ENCODE results near the gene HSPG2. TPM values are rescaled to one million over a fixed set of nuclear protein-coding genes. Genes with fewer than 3 reads are reported as not detected.

Gene HSPG2
- total RNA-seq, 1 experiment from 2014 or later: 171 TPM

DNA sequence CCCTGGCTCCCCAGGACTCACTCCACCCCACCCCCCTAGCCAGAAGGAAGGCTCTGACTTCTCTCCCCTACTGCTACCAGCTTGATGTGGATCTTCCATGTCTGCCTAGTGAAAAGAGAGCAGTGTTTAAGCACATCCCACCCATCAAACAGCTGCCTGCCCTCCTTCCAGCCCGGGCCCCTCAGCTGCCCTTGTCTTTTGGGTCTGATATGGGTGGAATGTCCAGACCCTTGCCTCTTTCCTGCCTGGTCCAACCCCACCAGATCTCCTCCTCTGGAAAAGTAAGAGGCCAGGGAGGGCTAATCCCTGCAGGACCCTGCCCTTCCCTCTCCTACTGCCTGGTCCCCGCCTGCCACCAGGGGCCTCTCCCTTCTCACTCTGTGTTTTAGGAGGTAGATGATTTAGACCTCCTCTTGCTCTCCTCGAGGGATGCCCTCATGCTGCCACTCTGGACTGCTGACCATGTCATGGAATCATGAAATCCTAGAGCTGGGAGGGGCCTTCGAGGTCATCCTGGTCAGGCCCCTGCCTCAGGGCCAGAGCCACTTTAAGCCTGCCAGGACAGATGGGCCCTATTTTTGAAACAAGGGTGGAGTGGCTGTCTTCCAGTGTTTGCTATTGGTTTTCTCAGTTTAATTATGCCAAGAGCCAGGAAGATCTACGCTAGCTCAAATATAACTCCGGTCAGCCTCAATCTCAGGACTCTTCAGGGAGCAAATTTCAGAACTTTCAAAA, 15.8 kb upstream of the HSPG2 start:
- ChIA-PET POLR2A (no interaction called here), CTCF (interaction anchor here (0.6 kb wide), 1 partner anchor 35 kb away, joined by 16 read pairs; no protein-coding TSS in a partner anchor)
- intact Hi-C loops (cut with micrococcal nuclease; ENCODE audit: unreplicated experiment) (no loop called here), in situ Hi-C loops (cut with HindIII; ENCODE audit: low pct_unique_long_range_greater_than_20kb, low sequenced_read_pairs) (no loop called here)
- TF ChIP-seq TCF7L2 (IDR thresholded peaks at IDR 0.05; ENCODE audit: low read depth, low read length): no peak
- TF ChIP-seq CTCF (IDR thresholded peaks at IDR 0.05): no peak
- BruUV-seq (replicated peaks): no TSS peak
- ATAC-seq: no peak
- Histone ChIP-seq H3K4me3 (ENCODE audit: low read depth in 2 of 2, low read length in 2 of 2) (no peak overlapping the region), H3K4me1 (ENCODE audit: control insufficient read depth, insufficient read depth, low read length) (peaks cover 21% of the 10 kb centered on the region), H3K9me3 (ENCODE audit: control insufficient read depth, insufficient read depth, low read depth, low read length) (no peaks in the 10 kb centered on the region), H3K27me3 (ENCODE audit: control insufficient read depth, insufficient read depth, low read length) (no peaks in the 10 kb centered on the region), H3K36me3 (ENCODE audit: control insufficient read depth, insufficient read depth, low read length) (no peaks in the 10 kb centered on the region), H3K27ac (ENCODE audit: low read length) (no peak overlapping the region)
- DNase-seq (ENCODE audit: low read depth, low spot score): no peak

GRCh38 chr1:21951226-21951870, 14.2 kb upstream of the HSPG2 start:
- Histone ChIP-seq H3K4me1 (ENCODE audit: control insufficient read depth, insufficient read depth, low read length) (peaks cover 10% of the 10 kb centered on the region), H3K36me3 (ENCODE audit: control insufficient read depth, insufficient read depth, low read length) (no peaks in the 10 kb centered on the region), H3K27ac (ENCODE audit: low read length) (no peak overlapping the region), H3K27me3 (ENCODE audit: control insufficient read depth, insufficient read depth, low read length) (no peaks in the 10 kb centered on the region), H3K4me3 (ENCODE audit: low read depth in 2 of 2, low read length in 2 of 2) (no peak overlapping the region), H3K9me3 (ENCODE audit: control insufficient read depth, insufficient read depth, low read depth, low read length) (no peaks in the 10 kb centered on the region)
- POLR2A ChIA-PET: no interaction called here
- no peak for TF ChIP-seq CTCF (IDR thresholded peaks at IDR 0.05)
- TF ChIP-seq POLR2AphosphoS5 (IDR thresholded peaks at IDR 0.05; ENCODE audit: low read depth, low read length): no peak
- TF ChIP-seq TCF7L2 (IDR thresholded peaks at IDR 0.05; ENCODE audit: low read depth, low read length): no peak
- TF ChIP-seq SIN3A (IDR thresholded peaks at IDR 0.05; ENCODE audit: borderline replicate concordance, insufficient read depth, low read depth, low read length): no peak
- TF ChIP-seq, protein P1, sequence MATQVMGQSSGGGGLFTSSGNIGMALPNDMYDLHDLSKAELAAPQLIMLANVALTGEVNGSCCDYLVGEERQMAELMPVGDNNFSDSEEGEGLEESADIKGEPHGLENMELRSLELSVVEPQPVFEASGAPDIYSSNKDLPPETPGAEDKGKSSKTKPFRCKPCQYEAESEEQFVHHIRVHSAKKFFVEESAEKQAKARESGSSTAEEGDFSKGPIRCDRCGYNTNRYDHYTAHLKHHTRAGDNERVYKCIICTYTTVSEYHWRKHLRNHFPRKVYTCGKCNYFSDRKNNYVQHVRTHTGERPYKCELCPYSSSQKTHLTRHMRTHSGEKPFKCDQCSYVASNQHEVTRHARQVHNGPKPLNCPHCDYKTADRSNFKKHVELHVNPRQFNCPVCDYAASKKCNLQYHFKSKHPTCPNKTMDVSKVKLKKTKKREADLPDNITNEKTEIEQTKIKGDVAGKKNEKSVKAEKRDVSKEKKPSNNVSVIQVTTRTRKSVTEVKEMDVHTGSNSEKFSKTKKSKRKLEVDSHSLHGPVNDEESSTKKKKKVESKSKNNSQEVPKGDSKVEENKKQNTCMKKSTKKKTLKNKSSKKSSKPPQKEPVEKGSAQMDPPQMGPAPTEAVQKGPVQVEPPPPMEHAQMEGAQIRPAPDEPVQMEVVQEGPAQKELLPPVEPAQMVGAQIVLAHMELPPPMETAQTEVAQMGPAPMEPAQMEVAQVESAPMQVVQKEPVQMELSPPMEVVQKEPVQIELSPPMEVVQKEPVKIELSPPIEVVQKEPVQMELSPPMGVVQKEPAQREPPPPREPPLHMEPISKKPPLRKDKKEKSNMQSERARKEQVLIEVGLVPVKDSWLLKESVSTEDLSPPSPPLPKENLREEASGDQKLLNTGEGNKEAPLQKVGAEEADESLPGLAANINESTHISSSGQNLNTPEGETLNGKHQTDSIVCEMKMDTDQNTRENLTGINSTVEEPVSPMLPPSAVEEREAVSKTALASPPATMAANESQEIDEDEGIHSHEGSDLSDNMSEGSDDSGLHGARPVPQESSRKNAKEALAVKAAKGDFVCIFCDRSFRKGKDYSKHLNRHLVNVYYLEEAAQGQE (IDR thresholded peaks at IDR 0.05; ENCODE audit: insufficient read depth in 1 of 2, low read depth in 2 of 2, low read length in 1 of 2): no peak
- intact Hi-C loops (cut with micrococcal nuclease; ENCODE audit: unreplicated experiment): no loop called here
- DNase-seq (ENCODE audit: low read depth, low spot score) (no peak), ATAC-seq (no peak)
- CTCF ChIA-PET: no interaction called here
- in situ Hi-C loops (cut with HindIII; ENCODE audit: low pct_unique_long_range_greater_than_20kb, low sequenced_read_pairs): no loop called here
- BruUV-seq (replicated peaks): no TSS peak

Data from Panc1 (cell line).